NCI-H2196 (cell line): ENCODE results near the gene REPS1.

ENCODE experiments used
- DNase-seq: peaks from one replicate; lab custom pipeline; 2025; ENCODE audit not compliant: unreplicated experiment; lab: John Stamatoyannopoulos, UW

Gene REPS1

GRCh38 chr6:138931660-138932059, 56.4 kb downstream of the REPS1 start:
- DNase-seq = no peak

- no peak for DNase-seq
Observed at GRCh38 chr6:138926579-138926978, 61.5 kb downstream of the REPS1 start.

- no peak for DNase-seq
Observed at GRCh38 chr6:138925806-138926205, 62.2 kb downstream of the REPS1 start.

GRCh38 chr6:138923561-138923960, 64.5 kb downstream of the REPS1 start:
- no peak for DNase-seq

GRCh38 chr6:138920906-138921305, 67.1 kb downstream of the REPS1 start:
- no peak for DNase-seq

GRCh38 chr6:138914701-138915100, 73.4 kb downstream of the REPS1 start:
- no peak for DNase-seq

GRCh38 chr6:138912308-138912707, 75.7 kb downstream of the REPS1 start:
- DNase-seq = no peak

- DNase-seq = no peak
Observed at GRCh38 chr6:138909975-138910374, 78.1 kb downstream of the REPS1 start.

GRCh38 chr6:138909511-138909910, 78.5 kb downstream of the REPS1 start:
- DNase-seq = no peak

GRCh38 chr6:138907167-138907566, 80.9 kb downstream of the REPS1 start:
- DNase-seq = no peak

GRCh38 chr6:138897031-138897430, 91.0 kb downstream of the REPS1 start:
- no peak for DNase-seq

- no peak for DNase-seq
Observed at GRCh38 chr6:138896104-138896756, 91.8 kb downstream of the REPS1 start.

GRCh38 chr6:138891255-138891986, 96.6 kb downstream of the REPS1 start:
- DNase-seq = no peak

- no peak for DNase-seq
Observed at GRCh38 chr6:138885156-138885819, 102.8 kb downstream of the REPS1 start.

- DNase-seq = no peak
Observed at GRCh38 chr6:138882369-138883017, 105.6 kb downstream of the REPS1 start.

GRCh38 chr6:138873191-138873590, 114.9 kb downstream of the REPS1 start:
- no peak for DNase-seq

- DNase-seq = no peak
Observed at GRCh38 chr6:138869398-138869797, 118.7 kb downstream of the REPS1 start.

GRCh38 chr6:138868181-138868580, 119.9 kb downstream of the REPS1 start:
- no peak for DNase-seq

- no peak for DNase-seq
Observed at GRCh38 chr6:138865480-138866109, 122.5 kb downstream of the REPS1 start.

- no peak for DNase-seq
Observed at GRCh38 chr6:138864343-138864890, 123.6 kb downstream of the REPS1 start.

- no peak for DNase-seq
Observed at GRCh38 chr6:138863321-138863720, 124.7 kb downstream of the REPS1 start.
